T-helper 22 cell (primary cell): ENCODE results near the gene CENPK.
"Not testable (repeated sequence)": the region's sequence is repeated elsewhere in the genome, so short reads cannot be mapped to it uniquely, and the experiment has no call there.

Source experiments
- DNase-seq: peaks from one replicate; pipeline ENCODE4 v3.0.0-alpha.2; 2020; ENCODE audit warnings: low read depth

The CENPK gene

GRCh38 chr5:65506961-65507360 lies 56.0 kb downstream of the CENPK start:
- no peak for DNase-seq

GRCh38 chr5:65489119-65489518 lies 73.8 kb downstream of the CENPK start:
- no peak for DNase-seq

GRCh38 chr5:65488038-65488687 lies 74.8 kb downstream of the CENPK start:
- not testable (repeated sequence) for DNase-seq

DNA sequence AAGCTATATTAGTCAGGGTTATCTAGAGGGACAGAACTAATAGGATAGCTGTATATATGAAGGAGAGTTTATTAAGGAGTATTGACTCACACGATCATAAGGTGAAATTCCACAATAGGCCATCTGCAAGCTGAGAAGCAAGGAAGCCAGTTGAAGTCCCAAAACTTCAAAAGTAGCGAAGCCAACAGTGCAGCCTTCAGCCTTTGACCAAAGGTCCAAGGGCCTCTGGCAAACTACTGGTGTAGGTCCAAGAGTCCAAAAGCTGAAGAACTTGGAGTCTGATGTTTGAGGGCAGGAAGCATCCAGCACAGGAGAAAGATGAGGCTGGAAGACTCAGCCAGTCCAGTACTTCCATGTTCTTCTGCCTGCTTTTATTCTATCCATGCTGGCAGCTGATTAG lies 76.2 kb downstream of the CENPK start:
- not testable (repeated sequence) for DNase-seq

DNA sequence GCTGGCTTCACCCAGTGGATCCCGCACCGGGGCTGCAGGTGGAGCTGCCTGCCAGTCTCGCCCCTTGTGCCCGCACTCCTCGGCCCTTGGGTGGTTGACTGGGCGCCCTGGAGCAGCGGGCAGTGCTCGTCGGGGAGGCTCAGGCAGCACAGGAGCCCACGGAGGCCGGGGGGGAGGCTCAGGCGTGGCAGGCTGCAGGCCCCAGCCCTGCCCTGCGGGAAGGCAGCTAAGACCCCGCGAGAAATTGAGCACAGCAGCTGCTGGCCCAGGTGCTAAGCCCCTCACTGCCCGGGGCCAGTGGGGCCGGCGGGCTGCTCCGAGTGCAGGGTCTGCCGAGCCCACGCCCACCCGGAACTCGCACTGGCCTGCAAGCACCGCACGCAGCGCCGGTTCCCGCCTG lies 77.6 kb downstream of the CENPK start:
- no peak for DNase-seq

- DNase-seq: no peak
Observed at GRCh38 chr5:65483546-65484346, 79.2 kb downstream of the CENPK start.

- DNase-seq: no peak
Observed at GRCh38 chr5:65482736-65483545, 80.0 kb downstream of the CENPK start.

DNA sequence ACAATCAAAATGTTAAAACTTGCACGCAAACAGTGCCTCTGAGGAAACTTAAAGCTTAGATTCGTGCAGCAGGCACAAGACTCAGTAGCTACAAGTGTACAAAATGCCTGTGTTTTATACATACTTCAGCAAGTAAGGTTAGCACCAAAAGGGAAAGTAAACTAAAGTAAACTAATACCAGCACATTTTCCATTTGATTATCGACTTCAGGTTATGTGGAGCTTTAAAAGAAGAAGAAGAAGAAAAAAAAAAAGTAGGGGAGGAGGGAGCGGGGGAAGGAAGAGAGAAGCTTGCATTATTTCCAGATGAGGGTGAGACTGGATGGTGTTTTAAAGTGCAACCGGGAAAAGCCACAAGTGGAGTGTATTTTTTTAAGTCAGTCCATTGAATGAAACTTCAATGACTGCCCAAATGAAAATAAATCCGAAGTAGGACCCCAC lies 80.7 kb downstream of the CENPK start:
- no peak for DNase-seq

GRCh38 chr5:65481635-65482295 lies 81.2 kb downstream of the CENPK start, which contains the start of gene ADAMTS6:
ADAMTS6 (minus strand) TSS chr5:65481920; CDS start chr5:65473673, 8,247 bp downstream.
- peak; percentile 51 for DNase-seq

- no peak for DNase-seq
Observed at GRCh38 chr5:65481171-65481581, 81.8 kb downstream of the CENPK start.

DNA sequence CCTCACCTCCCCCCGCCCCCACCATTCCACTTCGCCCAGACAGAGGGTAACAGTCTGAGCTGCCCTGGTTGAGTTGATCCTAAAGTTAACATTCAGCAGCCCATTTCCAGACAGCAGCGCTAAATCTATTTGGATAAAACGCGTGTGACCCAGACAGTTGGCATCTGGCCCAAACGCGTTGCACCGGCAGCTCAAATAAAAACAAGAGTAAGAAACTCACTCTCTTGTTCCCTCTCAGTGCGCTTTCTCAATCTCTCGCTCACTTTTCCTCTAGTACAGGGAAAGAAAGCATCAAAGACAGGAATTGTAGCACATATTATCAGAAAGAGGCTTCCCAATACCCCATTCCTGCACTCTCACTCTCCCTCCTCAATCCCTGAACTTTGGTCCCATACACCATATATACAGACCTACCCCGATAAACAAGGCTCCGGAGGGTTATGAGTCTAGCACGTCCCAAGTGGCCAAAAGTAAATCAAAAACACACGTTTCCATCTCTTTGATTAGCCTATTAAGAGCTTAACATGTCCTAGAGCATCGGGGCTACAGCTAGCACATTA lies 82.6 kb downstream of the CENPK start:
- no peak for DNase-seq

GRCh38 chr5:65479527-65479926 lies 83.4 kb downstream of the CENPK start:
- DNase-seq: no peak

DNA sequence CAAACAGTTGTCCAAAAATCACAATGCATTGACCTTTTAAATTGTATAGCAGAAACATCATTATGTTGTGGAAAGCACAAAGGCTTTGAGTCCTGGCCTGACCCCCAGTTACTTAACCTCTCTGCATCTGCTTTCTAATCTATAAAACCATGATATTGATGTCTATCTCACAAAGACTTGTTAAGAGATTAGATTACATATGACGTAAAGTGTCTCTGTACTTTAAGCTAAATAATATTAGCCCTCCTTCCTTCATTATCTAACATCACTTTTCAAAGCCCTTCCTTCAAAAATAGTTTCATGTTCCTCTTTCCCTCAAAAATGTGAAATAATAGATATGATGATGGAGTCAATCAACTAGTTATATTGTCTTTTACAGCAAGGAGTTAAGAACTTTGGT lies 84.6 kb downstream of the CENPK start:
- DNase-seq: no peak

DNA sequence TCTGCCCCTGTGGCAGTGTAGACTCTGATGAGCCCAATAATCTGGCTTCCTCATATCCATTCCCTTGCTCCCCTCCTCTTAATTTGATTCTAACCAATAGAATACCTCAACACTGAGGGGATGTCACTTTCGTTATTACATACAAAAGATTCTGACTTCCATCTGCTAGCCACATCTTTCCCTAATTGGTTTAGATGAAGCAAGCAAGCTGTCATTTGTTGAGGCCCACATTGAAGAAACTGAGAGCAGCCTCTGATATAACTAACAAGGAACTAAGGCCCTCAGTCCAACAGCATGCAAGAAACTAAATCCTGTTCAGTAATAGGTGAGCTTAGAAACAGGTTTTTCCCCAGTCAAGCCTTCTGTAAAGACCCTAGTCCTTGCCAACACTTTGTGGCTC lies 87.1 kb downstream of the CENPK start:
- no peak for DNase-seq

- DNase-seq: no peak
Observed at GRCh38 chr5:65475336-65475735, 87.6 kb downstream of the CENPK start.

- no peak for DNase-seq
Observed at GRCh38 chr5:65474130-65474711, 88.7 kb downstream of the CENPK start.

- DNase-seq: no peak
Observed at GRCh38 chr5:65468633-65469032, 94.3 kb downstream of the CENPK start.
